Measurements from ENCODE around the gene PCBD2.
"Not testable (repeated sequence)": the region's sequence is repeated elsewhere in the genome, so short reads cannot be mapped to it uniquely, and the experiment has no call there.

Gene PCBD2

GRCh38 chr5:134975843-134976242 is 70.9 kb downstream of the PCBD2 start:
- TF ChIP-seq CTCF (IDR thresholded peaks at IDR 0.05; ENCODE audit: insufficient read depth, low read length, missing control alignments) = no peak
- CTCF ChIA-PET = no interaction called here
- POLR2A ChIA-PET = no interaction called here
- no peak overlapping the region for H3K4me3 ChIP-seq (ENCODE audit: low read depth, low read length)
- DNase-seq (ENCODE audit: low read depth, low spot score) = no peak

GRCh38 chr5:134976841-134977240 is 71.9 kb downstream of the PCBD2 start:
- ChIA-PET CTCF (no interaction called here), POLR2A (no interaction called here)
- no peak for DNase-seq (ENCODE audit: low read depth, low spot score)

GRCh38 chr5:134979416-134979815 is 74.5 kb downstream of the PCBD2 start:
- no peak overlapping the region for H3K4me3 ChIP-seq (ENCODE audit: low read depth, low read length)
- POLR2A ChIA-PET = no interaction called here
- TF ChIP-seq CTCF (IDR thresholded peaks at IDR 0.05; ENCODE audit: insufficient read depth, low read length, missing control alignments) = no peak

More at GRCh38 chr5:134976841-134977240, 71.9 kb downstream of the PCBD2 start:
- no peak overlapping the region for H3K4me3 ChIP-seq (ENCODE audit: low read depth, low read length)
- no peak for TF ChIP-seq CTCF (IDR thresholded peaks at IDR 0.05; ENCODE audit: insufficient read depth, low read length, missing control alignments)

GRCh38 chr5:134982230-134982629 is 77.3 kb downstream of the PCBD2 start:
- CTCF ChIA-PET = no interaction called here
- H3K4me3 ChIP-seq (ENCODE audit: low read depth, low read length) = no peak overlapping the region
- POLR2A ChIA-PET = no interaction called here
- no peak for DNase-seq (ENCODE audit: low read depth, low spot score)
- no peak for TF ChIP-seq CTCF (IDR thresholded peaks at IDR 0.05; ENCODE audit: insufficient read depth, low read length, missing control alignments)

More at GRCh38 chr5:134979416-134979815, 74.5 kb downstream of the PCBD2 start:
- CTCF ChIA-PET = no interaction called here
- no peak for DNase-seq (ENCODE audit: low read depth, low spot score)

GRCh38 chr5:134989266-134989830 is 84.4 kb downstream of the PCBD2 start:
- no peak for TF ChIP-seq CTCF (IDR thresholded peaks at IDR 0.05; ENCODE audit: insufficient read depth, low read length, missing control alignments)
- CTCF ChIA-PET = no interaction called here
- no peak for DNase-seq (ENCODE audit: low read depth, low spot score)
- no peak overlapping the region for H3K4me3 ChIP-seq (ENCODE audit: low read depth, low read length)
- POLR2A ChIA-PET = no interaction called here

GRCh38 chr5:134990183-134990582 is 85.3 kb downstream of the PCBD2 start:
- CTCF ChIA-PET = not testable (repeated sequence)

GRCh38 chr5:134992148-134992547 is 87.2 kb downstream of the PCBD2 start:
- TF ChIP-seq CTCF (IDR thresholded peaks at IDR 0.05; ENCODE audit: insufficient read depth, low read length, missing control alignments) = no peak
- ChIA-PET CTCF (no interaction called here), POLR2A (no interaction called here)
- no peak for DNase-seq (ENCODE audit: low read depth, low spot score)
- H3K4me3 ChIP-seq (ENCODE audit: low read depth, low read length) = no peak overlapping the region

More at GRCh38 chr5:134990183-134990582, 85.3 kb downstream of the PCBD2 start:
- H3K4me3 ChIP-seq (ENCODE audit: low read depth, low read length); DNase-seq (ENCODE audit: low read depth, low spot score); POLR2A ChIA-PET: not testable (repeated sequence)
